ENCODE measurements around the gene GPR158.

GPR158 gene, protein sequence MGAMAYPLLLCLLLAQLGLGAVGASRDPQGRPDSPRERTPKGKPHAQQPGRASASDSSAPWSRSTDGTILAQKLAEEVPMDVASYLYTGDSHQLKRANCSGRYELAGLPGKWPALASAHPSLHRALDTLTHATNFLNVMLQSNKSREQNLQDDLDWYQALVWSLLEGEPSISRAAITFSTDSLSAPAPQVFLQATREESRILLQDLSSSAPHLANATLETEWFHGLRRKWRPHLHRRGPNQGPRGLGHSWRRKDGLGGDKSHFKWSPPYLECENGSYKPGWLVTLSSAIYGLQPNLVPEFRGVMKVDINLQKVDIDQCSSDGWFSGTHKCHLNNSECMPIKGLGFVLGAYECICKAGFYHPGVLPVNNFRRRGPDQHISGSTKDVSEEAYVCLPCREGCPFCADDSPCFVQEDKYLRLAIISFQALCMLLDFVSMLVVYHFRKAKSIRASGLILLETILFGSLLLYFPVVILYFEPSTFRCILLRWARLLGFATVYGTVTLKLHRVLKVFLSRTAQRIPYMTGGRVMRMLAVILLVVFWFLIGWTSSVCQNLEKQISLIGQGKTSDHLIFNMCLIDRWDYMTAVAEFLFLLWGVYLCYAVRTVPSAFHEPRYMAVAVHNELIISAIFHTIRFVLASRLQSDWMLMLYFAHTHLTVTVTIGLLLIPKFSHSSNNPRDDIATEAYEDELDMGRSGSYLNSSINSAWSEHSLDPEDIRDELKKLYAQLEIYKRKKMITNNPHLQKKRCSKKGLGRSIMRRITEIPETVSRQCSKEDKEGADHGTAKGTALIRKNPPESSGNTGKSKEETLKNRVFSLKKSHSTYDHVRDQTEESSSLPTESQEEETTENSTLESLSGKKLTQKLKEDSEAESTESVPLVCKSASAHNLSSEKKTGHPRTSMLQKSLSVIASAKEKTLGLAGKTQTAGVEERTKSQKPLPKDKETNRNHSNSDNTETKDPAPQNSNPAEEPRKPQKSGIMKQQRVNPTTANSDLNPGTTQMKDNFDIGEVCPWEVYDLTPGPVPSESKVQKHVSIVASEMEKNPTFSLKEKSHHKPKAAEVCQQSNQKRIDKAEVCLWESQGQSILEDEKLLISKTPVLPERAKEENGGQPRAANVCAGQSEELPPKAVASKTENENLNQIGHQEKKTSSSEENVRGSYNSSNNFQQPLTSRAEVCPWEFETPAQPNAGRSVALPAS (N-terminal part only)

DNA sequence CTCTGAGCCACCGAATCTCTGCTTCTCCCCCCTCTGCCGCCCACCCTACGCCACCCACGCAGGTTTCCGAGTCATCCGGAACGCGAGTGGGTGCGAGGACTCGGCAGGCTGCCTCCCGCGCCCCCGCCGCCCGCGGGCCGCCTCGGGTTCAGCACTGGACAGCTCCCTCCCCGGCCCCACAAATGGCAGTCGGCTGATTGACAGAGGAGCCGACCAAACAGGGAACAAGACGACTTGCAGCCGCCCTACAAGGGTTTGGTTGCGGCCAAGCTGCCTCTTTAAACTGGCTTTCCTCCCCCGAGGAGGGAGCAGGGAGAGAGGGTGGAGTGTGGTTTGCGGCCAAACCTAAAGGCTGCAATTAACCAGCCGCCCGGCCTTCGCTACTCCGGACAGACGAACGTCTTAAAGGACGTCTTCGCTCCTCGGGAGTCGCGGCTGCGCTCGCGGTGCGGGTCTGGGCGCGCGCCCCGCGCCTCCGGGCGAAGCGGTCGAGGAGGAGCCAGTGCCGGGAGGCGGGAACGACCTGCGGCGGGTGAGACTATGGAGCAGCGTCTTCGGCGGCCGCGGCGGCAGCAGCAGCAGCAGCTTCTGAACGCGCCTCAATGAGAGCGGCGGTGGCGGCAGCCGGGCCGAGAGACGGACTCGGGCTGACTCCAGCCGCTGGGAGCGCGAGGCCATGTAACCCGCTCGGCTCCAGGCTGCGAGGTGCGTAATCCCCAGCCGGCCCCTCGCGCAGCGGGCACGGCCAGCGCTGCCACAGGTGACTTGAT, at the start of gene GPR158:
GPR158 (plus strand) TSS at position 541 of the 770 bp plus-strand sequence. CDS start 420 bp downstream, outside the sequence.
- TF ChIP-seq CSDC2 (CRISPR knock-in tag; IDR thresholded peaks at IDR 0.05) (peak; percentile 90), OSR1 (CRISPR knock-in tag; IDR thresholded peaks at IDR 0.05) (peak; percentile 56; the same call in 1 of the 2 replicates), ZNF8 (CRISPR knock-in tag; IDR thresholded peaks at IDR 0.05) (no peak), ZC3H10 (CRISPR knock-in tag; IDR thresholded peaks at IDR 0.05) (no peak), RARB (CRISPR knock-in tag; IDR thresholded peaks at IDR 0.05) (no peak), ARNTL (CRISPR knock-in tag; IDR thresholded peaks at IDR 0.05; ENCODE audit: borderline replicate concordance, low read depth) (no peak), GLIS3 (CRISPR knock-in tag; IDR thresholded peaks at IDR 0.05) (no peak), SNAI2 (CRISPR knock-in tag; IDR thresholded peaks at IDR 0.05) (0 out of 2 replicates have a peak, but pooled peaks have one; percentile 41), BACH2 (CRISPR knock-in tag; IDR thresholded peaks at IDR 0.05; ENCODE audit: borderline replicate concordance) (no peak), ISL1 (CRISPR knock-in tag; IDR thresholded peaks at IDR 0.05) (peak; percentile 28; the same call in 1 of the 2 replicates), ZFP30 (CRISPR knock-in tag; IDR thresholded peaks at IDR 0.05) (0 out of 2 replicates have a peak, but pooled peaks have one; percentile 43), ZNF70 (CRISPR knock-in tag; IDR thresholded peaks at IDR 0.05) (no peak), ZFP3 (CRISPR knock-in tag; IDR thresholded peaks at IDR 0.05) (peak; percentile 59; the same call in 1 of the 2 replicates), ESRRG (CRISPR knock-in tag; IDR thresholded peaks at IDR 0.05) (no peak), TCF4 (CRISPR knock-in tag; IDR thresholded peaks at IDR 0.05; ENCODE audit: borderline replicate concordance) (no peak), PPARA (CRISPR knock-in tag; IDR thresholded peaks at IDR 0.05; ENCODE audit: borderline replicate concordance) (no peak), TOX (CRISPR knock-in tag; IDR thresholded peaks at IDR 0.05; ENCODE audit: borderline replicate concordance) (no peak), POU6F1 (CRISPR knock-in tag; IDR thresholded peaks at IDR 0.05; ENCODE audit: borderline replicate concordance, low read depth) (no peak), ZNF565 (CRISPR knock-in tag; conservative IDR thresholded peaks at IDR 0.05; ENCODE audit: low read depth) (no peak)
- TF ChIP-seq, protein P1, sequence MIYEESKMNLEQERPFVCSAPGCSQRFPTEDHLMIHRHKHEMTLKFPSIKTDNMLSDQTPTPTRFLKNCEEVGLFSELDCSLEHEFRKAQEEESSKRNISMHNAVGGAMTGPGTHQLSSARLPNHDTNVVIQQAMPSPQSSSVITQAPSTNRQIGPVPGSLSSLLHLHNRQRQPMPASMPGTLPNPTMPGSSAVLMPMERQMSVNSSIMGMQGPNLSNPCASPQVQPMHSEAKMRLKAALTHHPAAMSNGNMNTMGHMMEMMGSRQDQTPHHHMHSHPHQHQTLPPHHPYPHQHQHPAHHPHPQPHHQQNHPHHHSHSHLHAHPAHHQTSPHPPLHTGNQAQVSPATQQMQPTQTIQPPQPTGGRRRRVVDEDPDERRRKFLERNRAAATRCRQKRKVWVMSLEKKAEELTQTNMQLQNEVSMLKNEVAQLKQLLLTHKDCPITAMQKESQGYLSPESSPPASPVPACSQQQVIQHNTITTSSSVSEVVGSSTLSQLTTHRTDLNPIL (CRISPR knock-in tag; IDR thresholded peaks at IDR 0.05; ENCODE audit: low read depth): no peak
- TF ChIP-seq, protein P2, sequence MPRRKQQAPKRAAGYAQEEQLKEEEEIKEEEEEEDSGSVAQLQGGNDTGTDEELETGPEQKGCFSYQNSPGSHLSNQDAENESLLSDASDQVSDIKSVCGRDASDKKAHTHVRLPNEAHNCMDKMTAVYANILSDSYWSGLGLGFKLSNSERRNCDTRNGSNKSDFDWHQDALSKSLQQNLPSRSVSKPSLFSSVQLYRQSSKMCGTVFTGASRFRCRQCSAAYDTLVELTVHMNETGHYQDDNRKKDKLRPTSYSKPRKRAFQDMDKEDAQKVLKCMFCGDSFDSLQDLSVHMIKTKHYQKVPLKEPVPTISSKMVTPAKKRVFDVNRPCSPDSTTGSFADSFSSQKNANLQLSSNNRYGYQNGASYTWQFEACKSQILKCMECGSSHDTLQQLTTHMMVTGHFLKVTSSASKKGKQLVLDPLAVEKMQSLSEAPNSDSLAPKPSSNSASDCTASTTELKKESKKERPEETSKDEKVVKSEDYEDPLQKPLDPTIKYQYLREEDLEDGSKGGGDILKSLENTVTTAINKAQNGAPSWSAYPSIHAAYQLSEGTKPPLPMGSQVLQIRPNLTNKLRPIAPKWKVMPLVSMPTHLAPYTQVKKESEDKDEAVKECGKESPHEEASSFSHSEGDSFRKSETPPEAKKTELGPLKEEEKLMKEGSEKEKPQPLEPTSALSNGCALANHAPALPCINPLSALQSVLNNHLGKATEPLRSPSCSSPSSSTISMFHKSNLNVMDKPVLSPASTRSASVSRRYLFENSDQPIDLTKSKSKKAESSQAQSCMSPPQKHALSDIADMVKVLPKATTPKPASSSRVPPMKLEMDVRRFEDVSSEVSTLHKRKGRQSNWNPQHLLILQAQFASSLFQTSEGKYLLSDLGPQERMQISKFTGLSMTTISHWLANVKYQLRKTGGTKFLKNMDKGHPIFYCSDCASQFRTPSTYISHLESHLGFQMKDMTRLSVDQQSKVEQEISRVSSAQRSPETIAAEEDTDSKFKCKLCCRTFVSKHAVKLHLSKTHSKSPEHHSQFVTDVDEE (CRISPR knock-in tag; IDR thresholded peaks at IDR 0.05): peak; percentile 70; the same call in 1 of the 2 replicates
- TF ChIP-seq, protein P3, sequence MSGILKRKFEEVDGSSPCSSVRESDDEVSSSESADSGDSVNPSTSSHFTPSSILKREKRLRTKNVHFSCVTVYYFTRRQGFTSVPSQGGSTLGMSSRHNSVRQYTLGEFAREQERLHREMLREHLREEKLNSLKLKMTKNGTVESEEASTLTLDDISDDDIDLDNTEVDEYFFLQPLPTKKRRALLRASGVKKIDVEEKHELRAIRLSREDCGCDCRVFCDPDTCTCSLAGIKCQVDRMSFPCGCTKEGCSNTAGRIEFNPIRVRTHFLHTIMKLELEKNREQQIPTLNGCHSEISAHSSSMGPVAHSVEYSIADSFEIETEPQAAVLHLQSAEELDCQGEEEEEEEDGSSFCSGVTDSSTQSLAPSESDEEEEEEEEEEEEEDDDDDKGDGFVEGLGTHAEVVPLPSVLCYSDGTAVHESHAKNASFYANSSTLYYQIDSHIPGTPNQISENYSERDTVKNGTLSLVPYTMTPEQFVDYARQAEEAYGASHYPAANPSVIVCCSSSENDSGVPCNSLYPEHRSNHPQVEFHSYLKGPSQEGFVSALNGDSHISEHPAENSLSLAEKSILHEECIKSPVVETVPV (CRISPR knock-in tag; IDR thresholded peaks at IDR 0.05): no peak
- TF ChIP-seq, protein P4, sequence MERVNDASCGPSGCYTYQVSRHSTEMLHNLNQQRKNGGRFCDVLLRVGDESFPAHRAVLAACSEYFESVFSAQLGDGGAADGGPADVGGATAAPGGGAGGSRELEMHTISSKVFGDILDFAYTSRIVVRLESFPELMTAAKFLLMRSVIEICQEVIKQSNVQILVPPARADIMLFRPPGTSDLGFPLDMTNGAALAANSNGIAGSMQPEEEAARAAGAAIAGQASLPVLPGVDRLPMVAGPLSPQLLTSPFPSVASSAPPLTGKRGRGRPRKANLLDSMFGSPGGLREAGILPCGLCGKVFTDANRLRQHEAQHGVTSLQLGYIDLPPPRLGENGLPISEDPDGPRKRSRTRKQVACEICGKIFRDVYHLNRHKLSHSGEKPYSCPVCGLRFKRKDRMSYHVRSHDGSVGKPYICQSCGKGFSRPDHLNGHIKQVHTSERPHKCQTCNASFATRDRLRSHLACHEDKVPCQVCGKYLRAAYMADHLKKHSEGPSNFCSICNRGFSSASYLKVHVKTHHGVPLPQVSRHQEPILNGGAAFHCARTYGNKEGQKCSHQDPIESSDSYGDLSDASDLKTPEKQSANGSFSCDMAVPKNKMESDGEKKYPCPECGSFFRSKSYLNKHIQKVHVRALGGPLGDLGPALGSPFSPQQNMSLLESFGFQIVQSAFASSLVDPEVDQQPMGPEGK (CRISPR knock-in tag; IDR thresholded peaks at IDR 0.05; ENCODE audit: borderline replicate concordance): no peak
- peak; percentile 97 for ATAC-seq
